Stimulated activated CD8-positive, alpha-beta memory T cell treated with anti-CD3 and anti-CD28 coated beads, Interleukin-4, amount 100 ng/mL, for 48 hours (primary cell): Measurements from ENCODE around the gene MTARC2.
A peak's percentile ranks its signal among the peaks of the same experiment; 100 is the strongest.
"Not testable (repeated sequence)": the region's sequence is repeated elsewhere in the genome, so short reads cannot be mapped to it uniquely, and the experiment has no call there.

Experiments used
- DNase-seq: peaks from one replicate; pipeline ENCODE4 v3.0.0-alpha.2; 2020

Gene MTARC2

DNA sequence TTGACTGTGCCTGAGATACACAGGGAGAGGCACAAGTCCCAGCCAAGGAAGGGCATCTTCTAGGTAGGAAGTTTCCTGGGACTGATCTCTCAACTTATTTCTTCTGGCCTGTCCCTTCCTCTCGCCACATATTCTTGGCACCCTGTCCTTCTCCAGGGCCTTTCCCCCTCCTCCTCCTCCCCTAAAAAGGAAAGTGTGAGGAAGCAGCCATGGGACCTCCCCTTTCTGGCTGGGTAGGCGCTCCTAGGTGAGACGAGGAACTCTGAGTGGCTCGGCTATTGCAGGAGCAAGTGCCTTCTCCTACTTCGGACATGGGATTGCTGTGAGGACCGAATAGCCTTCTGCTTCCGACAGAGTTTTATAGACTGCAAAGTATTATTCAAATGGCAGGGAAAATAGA lies 15.5 kb upstream of the MTARC2 start:
- no peak for DNase-seq

DNA sequence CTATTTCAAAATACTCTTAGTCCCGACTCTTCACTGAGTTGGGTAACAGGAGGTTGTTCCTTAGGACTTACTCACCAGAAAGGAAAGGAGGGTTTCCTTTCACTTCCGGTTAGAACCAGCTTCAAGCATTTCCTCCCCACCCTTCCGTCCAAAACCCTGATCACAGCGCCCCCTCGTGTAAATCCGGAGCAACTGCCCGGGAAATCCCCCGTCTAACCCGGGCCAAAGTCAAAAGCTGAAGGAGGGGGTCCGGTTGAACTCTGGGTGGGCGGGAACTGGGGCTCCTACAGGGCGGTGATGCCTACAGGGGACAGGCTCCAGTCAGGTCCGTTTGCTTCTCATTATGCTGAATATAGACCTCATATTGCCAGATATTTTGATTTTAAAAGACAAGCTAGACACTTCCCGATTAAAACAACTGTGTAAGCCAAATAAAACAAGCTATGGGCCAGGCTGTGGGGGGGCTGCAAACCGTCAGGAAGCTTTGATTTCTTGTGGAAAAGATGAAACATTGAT lies 15.0 kb upstream of the MTARC2 start:
- DNase-seq: peak; percentile 91

DNA sequence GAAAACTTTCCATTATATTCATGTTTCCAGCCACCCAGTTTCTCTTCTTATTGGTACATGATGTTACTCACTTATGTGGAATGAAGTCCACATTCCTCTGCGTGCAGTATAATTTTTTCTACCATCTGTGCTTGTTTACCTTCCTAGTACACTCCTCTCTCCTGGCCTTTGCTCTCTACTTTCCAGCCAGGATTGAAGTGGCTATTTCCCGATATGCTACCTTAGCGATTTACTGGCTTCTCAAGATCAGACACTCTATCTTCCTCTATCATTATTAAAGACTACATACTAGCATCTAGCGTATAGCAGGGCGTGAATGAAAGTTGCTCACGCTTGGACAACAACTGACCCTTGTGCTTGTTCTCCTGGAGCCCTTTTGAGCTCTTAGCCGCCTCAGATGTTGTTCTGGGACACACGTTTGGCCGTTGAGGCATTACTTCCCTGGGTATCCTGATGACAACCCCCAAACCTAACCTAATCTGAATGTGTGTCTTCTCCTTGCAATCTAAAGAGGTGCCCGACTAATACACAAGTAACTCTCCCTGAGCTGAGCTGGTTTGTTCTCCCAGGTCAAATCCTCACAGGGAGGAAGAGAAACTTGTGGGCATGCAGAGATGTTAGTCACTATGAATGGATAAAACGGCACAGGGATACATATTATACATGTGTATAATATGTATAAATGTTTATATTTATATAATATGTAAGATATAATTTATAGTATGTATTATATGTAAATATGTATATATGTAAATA lies 13.4 kb upstream of the MTARC2 start:
- DNase-seq: no peak

- not testable (repeated sequence) for DNase-seq
Measured at GRCh38 chr1:220736283-220736682, 11.8 kb upstream of the MTARC2 start.

DNA sequence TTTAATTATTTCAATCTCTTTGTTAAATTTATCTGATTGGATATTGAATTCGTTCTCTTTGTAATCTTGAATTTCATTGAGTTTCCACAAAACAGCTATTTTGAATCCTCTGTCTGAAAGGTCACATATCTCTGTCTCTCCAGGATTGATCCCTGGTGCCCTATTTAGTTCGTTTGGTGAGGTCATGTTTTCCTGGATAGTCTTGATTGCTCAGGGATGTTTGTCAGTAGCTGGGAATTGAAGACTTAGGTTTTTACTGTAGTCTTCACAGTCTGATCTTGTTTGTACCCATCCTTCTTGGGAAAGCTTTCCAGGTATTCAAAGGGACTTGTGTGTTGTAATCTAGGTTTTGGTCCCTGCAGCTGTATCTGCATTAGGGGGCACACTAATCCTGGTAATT lies 6.8 kb upstream of the MTARC2 start:
- no peak for DNase-seq

GRCh38 chr1:220741825-220742224 lies 6.3 kb upstream of the MTARC2 start:
- DNase-seq: no peak

- DNase-seq: no peak
Measured at GRCh38 chr1:220742520-220742919, 5.6 kb upstream of the MTARC2 start.

GRCh38 chr1:220746851-220747250 lies 1.3 kb upstream of the MTARC2 start:
- DNase-seq: no peak

DNA sequence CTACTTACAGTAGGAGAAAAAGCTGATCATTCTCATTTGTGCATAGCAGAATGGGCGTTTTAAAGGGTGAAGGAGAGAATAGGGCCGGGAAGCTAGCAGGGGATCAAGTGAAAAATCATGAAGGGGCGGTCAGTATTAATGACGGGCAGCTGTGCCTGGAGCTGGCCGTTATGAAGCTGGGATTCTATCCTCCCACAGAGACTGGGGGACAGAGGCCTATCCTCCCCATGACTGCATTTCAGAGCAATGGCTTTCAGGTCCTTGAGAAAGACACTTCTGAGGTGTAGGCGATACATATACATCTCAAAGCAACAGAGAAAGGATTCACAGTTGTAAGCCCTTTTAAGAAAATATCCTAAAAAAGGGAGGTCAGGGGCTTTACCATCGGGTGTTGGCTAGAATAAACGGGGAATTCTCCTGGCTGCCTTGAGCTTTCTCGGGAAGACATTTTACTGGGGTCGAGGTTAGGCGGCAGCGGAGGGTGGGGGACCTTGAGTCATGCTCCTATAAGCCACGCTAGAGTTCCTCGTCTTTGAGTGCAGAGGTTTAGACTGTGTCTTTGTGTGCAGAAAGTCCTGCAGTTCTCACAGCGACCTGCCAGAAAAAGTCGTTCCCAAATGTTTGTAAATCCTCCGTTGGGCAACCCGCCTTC lies 559 bp upstream of the MTARC2 start:
- no peak for DNase-seq

DNA sequence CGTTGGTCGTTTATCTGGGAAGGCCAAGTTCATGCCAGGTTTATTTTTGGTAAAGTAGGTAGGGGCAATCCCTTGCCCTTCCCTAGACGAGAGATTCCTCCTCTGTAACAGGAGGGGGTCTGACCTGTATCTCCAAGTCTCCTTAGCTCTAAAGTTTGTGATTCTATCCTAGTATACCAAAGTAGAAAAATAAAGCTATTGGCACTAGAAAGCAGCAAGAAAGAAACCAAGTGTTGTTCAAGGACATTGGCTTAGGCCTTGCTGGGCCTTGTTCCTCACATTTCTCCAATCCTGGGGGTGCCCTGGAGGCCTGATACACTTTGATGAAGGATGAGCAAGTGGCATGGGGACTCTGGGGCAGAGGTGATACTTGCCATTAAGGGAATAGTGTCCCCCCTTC lies 814 bp downstream of the MTARC2 start:
- DNase-seq: no peak

GRCh38 chr1:220750131-220750515 lies 2.0 kb downstream of the MTARC2 start:
- no peak for DNase-seq

DNA sequence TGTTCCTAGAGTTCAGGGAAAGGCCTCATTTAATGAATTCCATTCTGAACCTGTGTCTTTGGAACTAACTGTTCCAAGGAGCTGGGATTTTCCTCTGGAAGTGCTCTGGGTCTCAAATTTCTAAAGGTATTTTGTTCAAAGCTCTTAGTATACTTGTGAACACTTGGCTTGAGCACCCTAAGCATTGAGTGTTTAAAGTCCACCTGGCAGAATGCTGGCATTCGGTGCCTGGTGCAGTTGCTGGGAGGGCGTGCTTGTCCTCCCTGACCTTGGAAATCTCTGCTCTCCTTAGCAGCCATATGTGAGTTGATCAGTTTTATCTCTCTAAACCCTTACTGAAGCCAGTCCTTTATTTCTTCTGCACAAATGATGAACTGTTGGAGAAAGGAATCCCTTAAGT lies 3.0 kb downstream of the MTARC2 start:
- DNase-seq: no peak

DNA sequence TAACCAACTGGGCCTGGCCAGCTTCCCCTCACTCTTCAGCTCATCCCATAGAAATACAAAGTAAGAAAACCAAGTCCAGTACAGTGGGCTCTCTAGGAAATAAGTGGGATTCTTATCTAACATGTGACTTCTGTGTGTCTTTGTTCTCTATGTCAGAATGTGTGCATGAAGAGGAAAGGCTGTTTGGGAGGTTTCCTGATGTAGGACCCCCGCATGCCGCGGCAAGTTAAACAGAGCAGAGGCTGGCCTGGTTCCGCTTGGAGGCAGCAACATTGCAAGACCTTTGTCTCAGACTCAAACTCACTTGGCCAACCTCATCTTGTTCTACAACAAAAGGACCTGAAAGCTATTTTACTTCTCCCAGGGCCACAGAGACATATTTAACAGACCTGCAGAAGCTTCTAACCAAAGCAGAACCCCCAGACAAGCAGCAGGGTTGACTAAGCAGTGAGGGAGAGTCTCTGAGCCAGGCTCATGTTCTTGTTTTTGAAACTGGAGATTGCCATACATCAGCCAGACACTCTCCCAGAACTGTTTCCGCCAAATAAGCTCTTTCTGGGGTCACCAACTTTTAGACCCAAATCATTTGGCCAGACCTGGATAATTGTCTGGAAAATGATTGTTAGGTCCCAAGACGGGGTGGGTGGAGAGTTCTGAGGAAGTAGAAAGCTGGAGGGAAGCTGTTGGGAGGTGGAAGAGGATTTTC lies 6.2 kb downstream of the MTARC2 start:
- no peak for DNase-seq

DNA sequence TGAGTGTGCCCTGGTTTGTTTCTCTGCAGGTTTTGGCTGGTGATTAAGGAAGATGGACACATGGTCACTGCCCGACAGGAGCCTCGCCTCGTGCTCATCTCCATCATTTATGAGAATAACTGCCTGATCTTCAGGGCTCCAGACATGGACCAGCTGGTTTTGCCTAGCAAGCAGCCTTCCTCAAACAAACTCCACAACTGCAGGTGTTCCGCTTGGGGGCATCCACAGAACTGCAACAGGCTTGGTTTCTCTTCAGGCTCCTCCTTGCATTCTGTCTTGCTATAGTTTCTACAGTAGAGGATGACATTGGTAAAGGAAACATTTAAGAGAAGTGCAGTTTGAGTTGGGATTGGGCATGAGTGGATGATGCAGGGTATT lies 6.8 kb downstream of the MTARC2 start:
- DNase-seq: no peak

- no peak for DNase-seq
Measured at GRCh38 chr1:220755309-220755708, 7.2 kb downstream of the MTARC2 start.

GRCh38 chr1:220757441-220757840 lies 9.3 kb downstream of the MTARC2 start:
- DNase-seq: no peak

DNA sequence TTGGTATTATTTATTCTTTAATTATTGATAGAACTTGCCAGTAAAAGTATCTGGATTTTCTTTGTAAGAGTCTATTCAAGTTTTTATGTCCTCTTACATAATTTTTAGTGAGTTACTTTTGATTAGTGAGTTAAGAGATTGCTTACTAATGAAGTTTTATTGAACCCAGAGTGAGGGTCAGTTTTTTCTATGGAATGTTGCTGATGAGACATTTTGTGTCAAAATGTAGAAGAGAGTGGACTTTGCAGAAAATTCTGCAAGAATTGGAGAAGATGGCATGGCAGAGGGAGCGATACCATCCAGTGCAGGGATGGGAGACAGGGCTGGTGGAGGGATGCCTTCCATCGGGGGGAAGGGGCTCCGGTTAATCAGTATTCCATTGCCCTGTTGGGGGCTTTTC lies 11.0 kb downstream of the MTARC2 start:
- DNase-seq: no peak

- DNase-seq: no peak
Measured at GRCh38 chr1:220761688-220762427, 13.7 kb downstream of the MTARC2 start.

- DNase-seq: no peak
Measured at GRCh38 chr1:220764757-220765156, 16.6 kb downstream of the MTARC2 start.

GRCh38 chr1:220767312-220768125 lies 19.4 kb downstream of the MTARC2 start:
- DNase-seq: no peak

DNA sequence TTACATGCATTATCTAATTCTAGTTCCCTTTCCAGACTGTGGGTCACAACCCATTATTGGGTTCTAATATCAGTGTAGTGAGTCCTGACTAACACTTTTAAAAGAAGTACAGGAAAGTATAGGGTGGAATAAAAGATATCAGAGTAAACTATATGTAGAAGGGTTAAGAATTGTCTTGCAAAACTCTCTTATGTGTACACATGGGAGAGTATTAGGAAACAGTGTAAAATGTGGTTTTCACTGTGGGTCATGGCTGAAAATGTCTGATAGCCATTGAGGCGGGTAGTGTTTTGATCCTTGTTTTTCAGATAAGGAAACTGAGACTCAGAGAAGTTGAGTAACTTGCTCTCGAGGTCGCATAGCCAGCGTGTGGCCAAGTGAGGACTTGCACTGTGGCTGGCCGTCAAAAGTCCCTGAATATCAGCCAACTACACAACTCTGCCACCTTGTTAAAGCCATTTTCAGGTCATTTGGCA lies 20.0 kb downstream of the MTARC2 start:
- no peak for DNase-seq

DNA sequence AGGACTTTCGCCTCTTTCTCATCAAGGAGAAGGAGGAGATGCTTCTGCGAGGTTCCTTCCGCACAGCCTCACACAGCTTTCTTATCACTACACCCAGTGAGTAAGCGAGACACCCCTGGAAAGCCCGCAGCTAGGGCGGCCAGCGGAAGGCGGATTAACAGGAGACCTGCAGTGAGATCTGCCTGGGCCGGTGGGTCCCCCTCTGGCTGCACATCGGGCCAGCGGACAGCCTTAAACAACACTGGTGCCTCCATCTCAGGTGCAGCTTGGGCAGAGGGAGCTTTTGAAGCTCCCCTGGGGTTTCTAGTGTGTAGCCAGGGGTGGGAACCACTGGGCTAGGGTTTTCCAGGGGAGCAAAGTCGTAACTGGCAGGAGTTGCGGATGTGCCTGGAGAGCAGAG lies 21.1 kb downstream of the MTARC2 start:
- DNase-seq: no peak
